GM23338 (cell line): ENCODE data around the gene NRF1. TPM values are rescaled to one million over a fixed set of nuclear protein-coding genes. Genes with fewer than 3 reads are reported as not detected.

Experiments used
- ATAC-seq: fragments of 200-7000 bp; cut with Tn5 transposase; 3 replicates; pipeline ENCODE4 v1.9.1; 2020
- DNase-seq: peaks from one replicate; pipeline ENCODE4 v3.0.0-alpha.2; 2015; ENCODE audit warnings: low spot score
- H2AFZ ChIP-seq: fragments of 200-600 bp; sonication (generic); 2 replicates; pipeline ENCODE4 v1.8.0; 2016; ENCODE audit warnings: antibody characterized with exemption, mild to moderate bottlenecking, moderate library complexity
- H3F3A ChIP-seq: fragments of 200-600 bp; sonication (generic); replicated peaks from 2 replicates; pipeline ENCODE4 v1.8.0; 2017; ENCODE audit warnings: antibody characterized with exemption, mixed run types, low read depth
- H3K27ac ChIP-seq: fragments of 200-600 bp; sonication (generic); 2 replicates; pipeline ENCODE4 v1.6.1; 2016; ENCODE audit warnings: low read depth
- H3K27me3 ChIP-seq: fragments of 200-600 bp; sonication (generic); 2 replicates; pipeline ENCODE4 v1.8.0; 2016; ENCODE audit warnings: mild to moderate bottlenecking, mixed run types, moderate library complexity; ENCODE audit not compliant: insufficient read depth
- H3K36me3 ChIP-seq: fragments of 200-600 bp; sonication (generic); 2 replicates; pipeline ENCODE4 v1.8.0; 2016; ENCODE audit warnings: mild to moderate bottlenecking; ENCODE audit not compliant: insufficient read depth
- H3K4me1 ChIP-seq: fragments of 200-600 bp; sonication (generic); 2 replicates; pipeline ENCODE4 v1.8.0; 2016; ENCODE audit warnings: mild to moderate bottlenecking, moderate library complexity; ENCODE audit not compliant: insufficient read depth
- H3K4me2 ChIP-seq: fragments of 200-600 bp; sonication (generic); 2 replicates; pipeline ENCODE4 v1.7.1; 2017; ENCODE audit warnings: mixed run types
- H3K4me3 ChIP-seq: fragments of 200-600 bp; sonication (generic); 2 replicates; pipeline ENCODE4 v1.6.1; 2016; ENCODE audit warnings: mixed run types
- H3K79me2 ChIP-seq: fragments of 200-600 bp; sonication (generic); replicated peaks from 2 replicates; pipeline ENCODE4 v1.8.0; 2017; ENCODE audit warnings: mild to moderate bottlenecking; ENCODE audit not compliant: insufficient read depth
- H3K9me2 ChIP-seq: fragments of 200-600 bp; sonication (generic); 2 replicates; pipeline ENCODE4 v1.8.0; 2017; ENCODE audit not compliant: insufficient read depth
- H4K20me1 ChIP-seq: fragments of 200-600 bp; sonication (generic); replicated peaks from 2 replicates; pipeline ENCODE4 v1.8.0; 2017; ENCODE audit warnings: mild to moderate bottlenecking; ENCODE audit not compliant: insufficient read depth
- H3K27ac Mint-ChIP-seq: 2 replicates; pipeline ENCODE4 v1.8.0; 2020; ENCODE audit warnings: inconsistent platforms, mild to moderate bottlenecking, moderate library complexity, mixed read lengths
- H3K27me3 Mint-ChIP-seq: 3 replicates; pipeline ENCODE4 v1.8.0; 2022; ENCODE audit warnings: low read depth, mild to moderate bottlenecking, moderate library complexity, mixed read lengths, inconsistent platforms; ENCODE audit not compliant: insufficient read depth, poor library complexity
- H3K36me3 Mint-ChIP-seq: 3 replicates; pipeline ENCODE4 v1.8.0; 2021; ENCODE audit warnings: low read depth, mild to moderate bottlenecking, inconsistent platforms, moderate library complexity, mixed read lengths
- H3K4me1 Mint-ChIP-seq: 3 replicates; pipeline ENCODE4 v1.8.0; 2020; ENCODE audit warnings: mild to moderate bottlenecking, inconsistent platforms, mixed read lengths
- H3K4me3 Mint-ChIP-seq: 3 replicates; pipeline ENCODE4 v1.8.0; 2021; ENCODE audit warnings: moderate library complexity, mild to moderate bottlenecking, inconsistent platforms, mixed read lengths
- H3K9me3 Mint-ChIP-seq: 3 replicates; pipeline ENCODE4 v1.8.0; 2020; ENCODE audit warnings: moderate library complexity, mild to moderate bottlenecking, inconsistent platforms, mixed read lengths
- EZH2 ChIP-seq: fragments of 200-600 bp; sonication (generic); IDR thresholded peaks from one replicate; pipeline ENCODE4 v1.8.0; 2017; ENCODE audit warnings: antibody characterized with exemption, mild to moderate bottlenecking, low read depth; ENCODE audit not compliant: unreplicated experiment
- NANOG ChIP-seq: IDR thresholded peaks from 2 replicates; pipeline ENCODE4 v1.6.1; 2016; ENCODE audit warnings: antibody characterized with exemption, borderline replicate concordance
- POLR2AphosphoS5 ChIP-seq: IDR thresholded peaks from 2 replicates; pipeline ENCODE4 v1.6.1; 2016; ENCODE audit warnings: antibody characterized with exemption, low read depth
- STAT1 ChIP-seq: IDR thresholded peaks from one replicate; pipeline ENCODE4 v1.6.1; 2016; ENCODE audit warnings: antibody characterized with exemption; ENCODE audit not compliant: unreplicated experiment
- ZNF114 ChIP-seq: fragments of 250-450 bp; sonication (Bioruptor Pico); IDR thresholded peaks from 2 replicates; pipeline ENCODE4 v1.5.0; 2020; ENCODE audit warnings: mild to moderate bottlenecking, moderate library complexity
- polyA plus RNA-seq: library from polyadenylated mRNA; unstranded; fragments of >200 nt; fragmentation: Nextera tagmentation; extraction: Ambion mirVana; gene quantifications from 2 replicates; pipeline ENCODE4 v1.2.1, GENCODE V29; 2016
- total RNA-seq: library from RNA; depleted of rRNA; stranded (reverse); fragments of >200 nt; shearing (Covaris generic); gene quantifications from 2 replicates; pipeline ENCODE4 v1.2.3, GENCODE V29; 2014
- TF ChIP-seq, protein P1 (sequence below): IDR thresholded peaks from 2 replicates; pipeline ENCODE4 v1.6.1; 2016; ENCODE audit warnings: antibody characterized with exemption
- TF ChIP-seq, protein P2 (sequence below), 2 experiments: fragments of 200-600 bp in 1 of 2; sonication (generic) in 1 of 2; conservative IDR thresholded peaks; 2 replicates each; pipeline versions ENCODE4 v1.5.1 to v1.6.1; 2016 to 2017; ENCODE audit warnings: antibody characterized with exemption in 2 of 2, low read depth in 2 of 2, mild to moderate bottlenecking in 2 of 2, moderate library complexity in 1 of 2
- TF ChIP-seq, protein P3 (sequence below): IDR thresholded peaks from one replicate; pipeline ENCODE4 v1.6.1; 2018; ENCODE audit warnings: antibody characterized with exemption; ENCODE audit not compliant: unreplicated experiment

NRF1 gene
- total and polyA plus RNA-seq, 2 experiments from 2014 or later = 5.3 to 24.6 TPM

DNA sequence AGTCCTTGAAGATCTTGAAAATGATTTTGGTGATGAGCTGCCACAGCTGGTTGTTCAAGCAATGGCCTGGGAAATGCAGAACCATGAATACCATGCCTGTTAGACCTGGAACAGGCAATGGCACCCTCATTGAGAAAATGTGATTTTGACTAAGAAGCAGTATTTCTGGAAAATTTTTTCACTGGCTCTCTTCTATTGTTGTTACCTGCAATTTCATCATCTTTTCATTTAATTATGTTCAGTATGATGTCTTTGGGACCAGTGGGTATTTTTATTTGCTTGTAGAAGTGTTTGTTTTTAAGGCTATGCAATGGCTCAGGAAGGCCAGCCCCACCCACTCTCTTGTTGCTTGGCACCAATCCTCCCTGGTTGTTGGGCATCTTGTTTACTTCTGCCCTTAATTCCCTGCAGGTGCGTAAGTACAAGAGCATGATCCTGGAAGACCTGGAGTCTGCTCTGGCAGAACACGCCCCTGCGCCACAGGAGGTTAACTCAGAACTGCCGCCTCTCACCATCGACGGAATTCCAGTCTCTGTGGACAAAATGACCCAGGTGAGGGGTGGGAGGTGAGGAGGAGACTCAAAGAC is 78.6 kb downstream of the NRF1 start:
- Histone ChIP-seq H2AFZ (no peak overlapping the region), H3K79me2 (peaks cover 5% of the 10 kb centered on the region; the same call in 1 of the 2 replicates), H3K4me2 (no peak overlapping the region), H4K20me1 (peaks cover 14% of the 10 kb centered on the region; the same call in 1 of the 2 replicates), H3K9me2 (no peaks in the 10 kb centered on the region), H3K4me3 (no peak overlapping the region), H3K4me1 (no peaks in the 10 kb centered on the region), H3F3A (peaks cover 8% of the 10 kb centered on the region), H3K27ac (no peak overlapping the region), H3K27me3 (no peaks in the 10 kb centered on the region), H3K36me3 (no peaks in the 10 kb centered on the region)
- Mint-ChIP-seq H3K9me3 (no peaks in the 10 kb centered on the region), H3K36me3 (peaks cover 17% of the 10 kb centered on the region), H3K4me1 (peaks cover 4% of the 10 kb centered on the region; the same call in 1 of the 3 replicates), H3K27me3 (no peaks in the 10 kb centered on the region), H3K4me3 (no peak overlapping the region), H3K27ac (no peak overlapping the region)
- TF ChIP-seq NANOG = no peak
- TF ChIP-seq POLR2AphosphoS5 = no peak
- ATAC-seq (no peak), DNase-seq (no peak)

DNA sequence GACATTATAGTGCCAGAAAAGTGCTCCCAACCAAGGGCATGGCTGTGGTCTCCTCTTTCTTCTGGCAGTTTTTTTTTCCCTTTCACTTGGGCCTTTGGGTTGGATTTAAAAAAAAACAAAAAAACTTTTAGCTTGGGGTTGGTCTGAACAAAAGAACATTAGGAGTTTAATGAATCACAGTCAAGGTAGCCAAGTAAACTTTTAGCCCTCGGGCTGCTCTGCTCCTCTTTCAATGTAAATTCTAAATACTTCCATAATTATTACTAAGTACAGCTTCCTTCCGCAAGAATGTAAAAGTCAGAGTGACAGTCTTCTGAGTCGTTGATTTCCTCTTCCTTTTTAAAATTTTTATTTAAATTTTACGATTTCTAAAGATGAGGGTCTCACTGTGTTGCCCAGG is 79.2 kb downstream of the NRF1 start:
- no peak overlapping the region for H3K4me3 Mint-ChIP-seq
- peaks cover 4% of the 10 kb centered on the region; the same call in 1 of the 3 replicates for H3K4me1 Mint-ChIP-seq
- peaks cover 14% of the 10 kb centered on the region; the same call in 1 of the 2 replicates for H4K20me1 ChIP-seq
- H3K4me3 ChIP-seq = no peak overlapping the region
- H2AFZ ChIP-seq = no peak overlapping the region
- DNase-seq (no peak), ATAC-seq (no peak)
- H3K9me3 Mint-ChIP-seq = no peaks in the 10 kb centered on the region
- H3K27ac Mint-ChIP-seq = no peak overlapping the region
- H3K27me3 ChIP-seq = no peaks in the 10 kb centered on the region
- no peaks in the 10 kb centered on the region for H3K9me2 ChIP-seq
- H3F3A ChIP-seq = peaks cover 8% of the 10 kb centered on the region
- H3K4me2 ChIP-seq = no peak overlapping the region
- H3K27ac ChIP-seq = no peak overlapping the region
- H3K27me3 Mint-ChIP-seq = no peaks in the 10 kb centered on the region
- H3K36me3 ChIP-seq = no peaks in the 10 kb centered on the region
- no peaks in the 10 kb centered on the region for H3K4me1 ChIP-seq
- H3K79me2 ChIP-seq = peaks cover 5% of the 10 kb centered on the region; the same call in 1 of the 2 replicates
- peaks cover 17% of the 10 kb centered on the region for H3K36me3 Mint-ChIP-seq
- TF ChIP-seq EZH2 (no peak), NANOG (no peak), ZNF114 (CRISPR knock-in tag) (no peak), STAT1 (no peak), POLR2AphosphoS5 (no peak)
- TF ChIP-seq, protein P1, sequence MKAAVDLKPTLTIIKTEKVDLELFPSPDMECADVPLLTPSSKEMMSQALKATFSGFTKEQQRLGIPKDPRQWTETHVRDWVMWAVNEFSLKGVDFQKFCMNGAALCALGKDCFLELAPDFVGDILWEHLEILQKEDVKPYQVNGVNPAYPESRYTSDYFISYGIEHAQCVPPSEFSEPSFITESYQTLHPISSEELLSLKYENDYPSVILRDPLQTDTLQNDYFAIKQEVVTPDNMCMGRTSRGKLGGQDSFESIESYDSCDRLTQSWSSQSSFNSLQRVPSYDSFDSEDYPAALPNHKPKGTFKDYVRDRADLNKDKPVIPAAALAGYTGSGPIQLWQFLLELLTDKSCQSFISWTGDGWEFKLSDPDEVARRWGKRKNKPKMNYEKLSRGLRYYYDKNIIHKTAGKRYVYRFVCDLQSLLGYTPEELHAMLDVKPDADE = no peak
- TF ChIP-seq, protein P2, sequence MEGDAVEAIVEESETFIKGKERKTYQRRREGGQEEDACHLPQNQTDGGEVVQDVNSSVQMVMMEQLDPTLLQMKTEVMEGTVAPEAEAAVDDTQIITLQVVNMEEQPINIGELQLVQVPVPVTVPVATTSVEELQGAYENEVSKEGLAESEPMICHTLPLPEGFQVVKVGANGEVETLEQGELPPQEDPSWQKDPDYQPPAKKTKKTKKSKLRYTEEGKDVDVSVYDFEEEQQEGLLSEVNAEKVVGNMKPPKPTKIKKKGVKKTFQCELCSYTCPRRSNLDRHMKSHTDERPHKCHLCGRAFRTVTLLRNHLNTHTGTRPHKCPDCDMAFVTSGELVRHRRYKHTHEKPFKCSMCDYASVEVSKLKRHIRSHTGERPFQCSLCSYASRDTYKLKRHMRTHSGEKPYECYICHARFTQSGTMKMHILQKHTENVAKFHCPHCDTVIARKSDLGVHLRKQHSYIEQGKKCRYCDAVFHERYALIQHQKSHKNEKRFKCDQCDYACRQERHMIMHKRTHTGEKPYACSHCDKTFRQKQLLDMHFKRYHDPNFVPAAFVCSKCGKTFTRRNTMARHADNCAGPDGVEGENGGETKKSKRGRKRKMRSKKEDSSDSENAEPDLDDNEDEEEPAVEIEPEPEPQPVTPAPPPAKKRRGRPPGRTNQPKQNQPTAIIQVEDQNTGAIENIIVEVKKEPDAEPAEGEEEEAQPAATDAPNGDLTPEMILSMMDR (conservative IDR thresholded peaks at IDR 0.05; ENCODE audit: low read depth in 2 of 2) = no peak
- TF ChIP-seq, protein P3, sequence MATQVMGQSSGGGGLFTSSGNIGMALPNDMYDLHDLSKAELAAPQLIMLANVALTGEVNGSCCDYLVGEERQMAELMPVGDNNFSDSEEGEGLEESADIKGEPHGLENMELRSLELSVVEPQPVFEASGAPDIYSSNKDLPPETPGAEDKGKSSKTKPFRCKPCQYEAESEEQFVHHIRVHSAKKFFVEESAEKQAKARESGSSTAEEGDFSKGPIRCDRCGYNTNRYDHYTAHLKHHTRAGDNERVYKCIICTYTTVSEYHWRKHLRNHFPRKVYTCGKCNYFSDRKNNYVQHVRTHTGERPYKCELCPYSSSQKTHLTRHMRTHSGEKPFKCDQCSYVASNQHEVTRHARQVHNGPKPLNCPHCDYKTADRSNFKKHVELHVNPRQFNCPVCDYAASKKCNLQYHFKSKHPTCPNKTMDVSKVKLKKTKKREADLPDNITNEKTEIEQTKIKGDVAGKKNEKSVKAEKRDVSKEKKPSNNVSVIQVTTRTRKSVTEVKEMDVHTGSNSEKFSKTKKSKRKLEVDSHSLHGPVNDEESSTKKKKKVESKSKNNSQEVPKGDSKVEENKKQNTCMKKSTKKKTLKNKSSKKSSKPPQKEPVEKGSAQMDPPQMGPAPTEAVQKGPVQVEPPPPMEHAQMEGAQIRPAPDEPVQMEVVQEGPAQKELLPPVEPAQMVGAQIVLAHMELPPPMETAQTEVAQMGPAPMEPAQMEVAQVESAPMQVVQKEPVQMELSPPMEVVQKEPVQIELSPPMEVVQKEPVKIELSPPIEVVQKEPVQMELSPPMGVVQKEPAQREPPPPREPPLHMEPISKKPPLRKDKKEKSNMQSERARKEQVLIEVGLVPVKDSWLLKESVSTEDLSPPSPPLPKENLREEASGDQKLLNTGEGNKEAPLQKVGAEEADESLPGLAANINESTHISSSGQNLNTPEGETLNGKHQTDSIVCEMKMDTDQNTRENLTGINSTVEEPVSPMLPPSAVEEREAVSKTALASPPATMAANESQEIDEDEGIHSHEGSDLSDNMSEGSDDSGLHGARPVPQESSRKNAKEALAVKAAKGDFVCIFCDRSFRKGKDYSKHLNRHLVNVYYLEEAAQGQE = no peak
